Activated naive CD4-positive, alpha-beta T cell treated with anti-CD3 and anti-CD28 coated beads, Interleukin-2, amount 50 U/mL, for 16 hours (primary cell): ENCODE data around the gene SCAMP3.
"Not testable (repeated sequence)": the region's sequence is repeated elsewhere in the genome, so short reads cannot be mapped to it uniquely, and the experiment has no call there.

Experiments
- DNase-seq: peaks from one replicate; pipeline ENCODE4 v3.0.0-alpha.2; 2020

Gene SCAMP3

DNA sequence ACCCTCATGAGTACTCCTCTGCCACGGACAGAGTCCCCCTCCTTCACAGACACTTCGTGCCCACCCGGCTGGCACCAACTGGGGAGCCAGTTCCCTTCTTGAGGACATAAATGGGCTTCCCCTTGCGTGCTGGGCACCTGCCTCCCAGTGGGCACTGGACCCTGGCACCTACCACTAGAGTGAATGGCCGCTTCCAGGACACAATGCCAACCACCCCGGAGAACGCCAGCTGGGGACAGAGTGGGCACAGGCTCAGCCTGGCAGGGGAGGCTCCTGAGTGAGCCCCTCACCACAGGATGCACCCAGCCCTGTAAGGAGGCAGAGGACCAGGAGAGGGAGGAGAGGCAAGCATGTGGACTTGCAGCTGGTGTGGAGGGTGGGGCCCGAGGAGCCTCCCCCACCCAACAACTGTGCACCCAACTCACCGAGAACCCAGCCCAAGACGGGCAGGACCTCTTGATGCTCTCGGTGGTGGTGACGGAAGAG, 7.9 kb downstream of the SCAMP3 start:
- DNase-seq: no peak

DNA sequence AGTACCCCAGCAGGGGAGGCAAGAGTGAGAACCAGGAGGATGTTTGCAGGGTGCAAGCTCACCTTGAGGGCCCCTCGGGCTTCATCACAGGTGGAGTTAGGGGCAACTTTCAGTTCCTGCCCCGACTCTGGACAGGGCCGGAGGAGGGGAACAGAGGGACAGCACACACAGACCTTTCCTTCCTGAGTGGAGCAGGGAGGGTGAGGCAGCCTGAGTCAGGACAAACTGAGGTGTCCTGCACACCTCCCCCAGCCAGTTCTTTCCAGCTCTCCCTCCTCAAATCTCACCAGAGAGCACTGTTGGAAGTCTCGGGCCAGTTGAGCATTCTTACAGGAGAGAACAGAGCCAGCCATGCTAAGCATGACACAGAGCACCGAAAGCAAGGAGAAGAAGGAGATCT, 8.4 kb downstream of the SCAMP3 start:
- DNase-seq: no peak

- no peak for DNase-seq
Measured at GRCh38 chr1:155253208-155253607, 9.0 kb downstream of the SCAMP3 start.

DNA sequence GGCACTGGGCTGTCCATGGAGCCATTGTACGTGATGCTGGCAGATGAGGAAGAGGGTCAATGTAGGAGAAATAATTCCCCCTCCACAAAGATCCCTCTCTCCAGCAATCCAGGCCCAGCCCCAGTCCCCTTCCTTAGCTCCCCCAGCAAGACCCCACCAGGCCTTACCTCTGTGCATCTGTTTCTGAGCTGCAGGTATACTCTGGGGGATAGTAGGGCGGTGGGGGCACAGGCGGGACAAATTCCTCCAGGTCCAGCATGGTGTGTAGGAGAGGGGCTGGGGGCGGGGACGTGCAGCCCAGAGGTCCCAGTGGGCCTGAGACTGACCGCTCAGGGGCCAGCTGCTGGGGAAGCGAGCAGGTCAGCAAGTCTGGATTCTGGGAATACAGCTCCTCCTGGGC, 10.6 kb downstream of the SCAMP3 start:
- DNase-seq: no peak

DNA sequence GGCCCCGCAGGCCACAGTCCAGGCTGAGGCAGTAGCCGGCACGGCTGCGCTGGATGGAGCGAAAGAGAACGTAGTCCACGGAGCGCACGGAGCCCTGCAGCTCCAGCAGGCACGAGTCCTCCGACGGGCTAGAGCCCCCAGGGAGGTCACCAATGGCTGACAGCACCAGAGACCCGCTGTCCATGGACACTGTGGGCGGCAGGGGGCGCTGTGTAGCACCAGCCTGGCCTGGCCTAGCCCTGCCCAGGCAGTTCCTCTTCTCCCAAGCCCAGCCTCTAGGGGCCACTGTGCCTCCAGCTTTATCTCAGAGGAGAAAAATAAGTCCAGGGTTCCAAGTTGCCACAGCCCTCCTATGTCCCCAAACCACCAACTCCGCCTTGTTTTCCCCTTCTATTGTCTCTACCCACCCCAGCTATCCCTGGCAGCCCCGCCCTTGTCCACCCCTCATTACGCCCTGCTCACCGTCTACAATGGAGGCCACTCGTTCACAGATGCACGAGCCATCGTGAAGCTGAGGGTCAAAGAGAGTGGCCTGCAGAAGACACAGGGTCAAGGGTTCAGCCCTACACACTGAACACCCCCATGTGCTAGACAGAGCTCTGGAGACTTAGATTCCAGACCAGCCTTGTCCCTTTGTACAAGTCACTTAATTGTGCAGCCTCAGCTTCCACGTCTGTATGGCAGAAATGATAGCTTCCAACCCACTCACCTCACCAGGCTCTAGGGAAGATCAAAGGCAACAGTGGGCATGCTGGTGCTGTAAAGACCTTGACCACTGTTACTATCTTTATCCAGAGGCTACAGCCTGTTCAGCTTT, 11.3 kb downstream of the SCAMP3 start:
- peak; percentile 96 for DNase-seq

GRCh38 chr1:155250246-155250632, 11.9 kb downstream of the SCAMP3 start:
- DNase-seq: no peak

GRCh38 chr1:155247667-155248553, 14.2 kb downstream of the SCAMP3 start:
- DNase-seq: no peak

DNA sequence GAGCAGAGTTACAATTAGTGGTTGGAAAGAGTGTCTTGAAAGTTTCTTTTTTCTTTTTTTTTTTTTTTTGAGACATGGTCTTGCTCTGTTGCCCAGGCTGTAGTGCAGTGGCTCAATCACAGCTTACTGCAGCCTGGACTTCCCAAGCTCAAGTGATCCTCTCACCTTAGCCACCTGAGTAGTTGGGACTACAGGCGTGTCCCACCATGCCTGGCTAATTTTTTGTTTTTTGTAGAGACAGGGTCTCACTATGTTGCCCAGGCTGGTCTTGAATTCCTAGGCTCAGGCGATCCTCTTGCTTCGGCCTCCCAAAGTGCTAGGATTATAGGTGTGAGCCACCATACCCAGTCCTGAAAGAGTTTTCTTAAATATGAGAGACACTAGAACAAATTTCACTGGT, 15.4 kb downstream of the SCAMP3 start:
- DNase-seq: not testable (repeated sequence)

GRCh38 chr1:155245163-155245524, 17.0 kb downstream of the SCAMP3 start:
- DNase-seq: no peak

DNA sequence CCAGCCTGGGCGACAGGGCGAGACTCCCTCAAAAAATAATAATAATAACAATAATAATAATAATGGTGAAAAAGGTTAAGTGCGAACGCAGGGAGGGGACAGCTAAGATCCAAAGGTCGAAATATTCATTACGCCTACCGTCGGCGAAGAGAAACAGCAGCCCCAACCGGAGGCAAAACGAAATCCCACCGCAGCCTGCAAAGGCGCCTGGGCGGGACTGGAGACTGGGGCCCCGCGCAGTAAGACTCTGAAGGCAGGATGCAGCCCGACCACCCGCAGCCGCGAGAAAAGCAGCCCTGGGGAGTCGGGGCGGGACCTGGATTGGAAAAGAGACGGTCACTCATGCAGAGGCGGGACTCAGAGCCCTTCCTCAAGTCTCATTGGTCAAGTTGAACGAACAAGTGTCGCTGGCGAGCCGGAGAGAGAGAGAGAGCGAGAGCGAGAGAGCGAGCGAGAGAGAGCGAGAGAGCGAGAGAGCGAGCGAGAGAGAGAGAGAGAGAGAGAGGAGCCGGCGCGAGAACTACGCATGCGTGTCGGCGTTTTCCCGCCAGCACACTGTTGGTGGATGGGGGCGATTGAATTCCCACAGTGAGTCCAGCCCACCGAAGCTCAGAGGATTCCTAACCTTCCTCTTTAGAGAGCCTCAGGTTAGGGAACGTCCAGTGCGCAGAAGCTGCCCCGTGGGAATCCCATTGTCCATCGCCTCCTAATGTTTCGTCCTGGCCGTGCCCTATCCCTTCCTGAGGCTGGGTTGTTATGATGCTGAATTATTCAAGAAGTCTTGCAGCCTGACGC, 17.6 kb downstream of the SCAMP3 start:
- DNase-seq: peak; percentile 86

- no peak for DNase-seq
Measured at GRCh38 chr1:155242805-155243358, 19.3 kb downstream of the SCAMP3 start.

DNA sequence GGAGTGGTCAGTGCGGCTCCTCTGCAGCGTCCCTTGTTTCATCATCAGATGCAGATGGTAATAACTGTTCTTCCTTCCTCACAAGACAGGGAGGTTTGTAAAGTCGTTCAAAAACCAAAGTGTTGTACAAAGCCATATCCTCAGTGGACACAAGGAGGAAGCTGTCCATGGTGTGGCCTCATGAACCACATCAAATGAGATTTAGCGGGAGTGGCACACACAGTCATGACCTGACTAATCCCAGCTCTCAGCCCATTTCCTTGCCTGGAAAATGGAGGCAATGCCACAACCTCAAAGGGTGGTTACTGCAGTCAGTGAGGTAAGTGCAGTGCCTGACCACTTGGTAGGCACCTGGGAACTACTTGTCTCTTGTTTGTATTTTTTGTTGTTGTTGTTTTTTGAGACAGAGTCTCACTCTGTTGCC, 20.3 kb downstream of the SCAMP3 start:
- no peak for DNase-seq

DNA sequence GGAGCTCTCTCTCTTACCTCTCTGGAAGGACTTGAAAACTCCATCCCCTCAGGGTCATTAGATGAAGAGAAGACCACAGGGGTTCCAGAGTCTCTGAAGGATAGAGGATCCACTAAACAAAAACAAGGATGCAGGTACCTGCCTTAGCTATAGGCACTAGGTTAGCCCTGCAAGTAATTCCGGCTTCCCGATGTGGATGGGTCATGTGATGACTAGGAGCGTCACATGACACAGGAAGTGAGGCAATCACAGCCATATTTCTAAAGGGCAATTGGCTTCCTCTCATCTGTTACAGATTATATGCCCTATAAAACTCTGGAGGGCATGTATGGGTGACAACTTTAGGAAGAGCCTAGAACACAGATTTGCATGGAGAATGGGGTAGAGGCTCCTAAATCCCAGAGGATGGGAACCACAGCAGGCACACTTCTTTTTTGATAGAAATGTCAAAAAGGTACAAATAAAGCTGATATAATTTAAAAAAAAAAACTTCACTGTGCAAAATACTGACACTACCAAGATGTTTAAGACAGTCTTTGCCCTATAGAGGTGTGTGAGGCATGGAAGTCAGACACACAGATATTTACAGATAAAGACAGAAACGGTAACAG, 21.0 kb downstream of the SCAMP3 start:
- DNase-seq: peak; percentile 56

DNA sequence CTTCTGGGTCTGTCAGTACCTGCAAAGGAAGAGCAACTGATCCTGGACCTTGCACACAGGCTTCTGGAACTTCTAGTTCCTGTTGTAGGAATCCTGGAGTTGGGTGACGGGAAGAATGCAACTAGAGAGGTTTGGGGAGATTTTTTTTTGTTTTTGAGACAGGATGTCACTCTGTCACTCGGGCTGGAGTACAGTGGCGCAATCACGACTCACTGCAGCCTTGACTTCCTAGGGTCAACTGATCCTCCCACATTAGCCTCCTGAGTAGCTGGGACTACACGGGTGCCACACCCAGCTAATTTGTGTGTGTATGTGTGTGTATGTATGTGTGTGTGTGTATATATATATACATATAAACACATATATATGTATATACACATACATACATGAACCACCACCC, 25.7 kb downstream of the SCAMP3 start:
- DNase-seq: no peak

GRCh38 chr1:155235375-155235774, 26.8 kb downstream of the SCAMP3 start:
- DNase-seq: not testable (repeated sequence)

GRCh38 chr1:155233502-155233901, 28.7 kb downstream of the SCAMP3 start:
- not testable (repeated sequence) for DNase-seq

GRCh38 chr1:155232001-155232978, 29.9 kb downstream of the SCAMP3 start:
- not testable (repeated sequence) for DNase-seq

DNA sequence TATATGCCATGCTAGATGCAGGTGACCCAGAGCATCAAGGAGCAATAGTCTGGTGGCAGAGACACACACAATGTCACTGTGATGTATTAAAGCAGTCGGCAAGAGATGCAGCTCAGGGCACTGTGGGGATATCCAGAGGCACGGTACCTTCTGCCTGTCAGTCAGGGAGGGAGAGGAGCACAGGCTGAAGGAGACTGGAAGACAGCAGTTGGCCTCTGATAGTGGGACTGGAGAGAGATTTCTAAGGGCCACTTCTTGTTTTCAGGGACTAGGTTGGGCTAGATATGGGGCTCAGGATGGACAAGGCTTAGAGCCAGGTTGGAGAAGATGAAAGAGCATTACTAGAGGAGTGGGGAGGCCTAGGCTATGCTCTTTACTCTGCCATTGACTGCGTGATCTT, 30.9 kb downstream of the SCAMP3 start:
- DNase-seq: not testable (repeated sequence)

DNA sequence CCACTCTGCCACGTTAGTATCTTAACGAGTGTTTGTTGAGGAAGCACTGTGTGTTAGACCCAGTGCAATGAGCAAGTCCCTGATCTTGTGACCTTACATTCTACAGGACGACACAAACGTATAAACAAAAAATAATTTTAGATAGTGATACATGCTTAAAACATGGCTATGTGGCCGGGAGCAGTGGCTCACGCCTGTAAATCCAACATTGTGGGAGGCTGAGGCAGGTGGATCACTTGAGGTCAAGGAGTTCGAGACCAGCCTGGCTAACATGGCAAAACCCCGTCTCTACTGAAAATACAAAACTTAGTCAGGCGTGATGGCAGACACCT, 34.1 kb downstream of the SCAMP3 start:
- no peak for DNase-seq

DNA sequence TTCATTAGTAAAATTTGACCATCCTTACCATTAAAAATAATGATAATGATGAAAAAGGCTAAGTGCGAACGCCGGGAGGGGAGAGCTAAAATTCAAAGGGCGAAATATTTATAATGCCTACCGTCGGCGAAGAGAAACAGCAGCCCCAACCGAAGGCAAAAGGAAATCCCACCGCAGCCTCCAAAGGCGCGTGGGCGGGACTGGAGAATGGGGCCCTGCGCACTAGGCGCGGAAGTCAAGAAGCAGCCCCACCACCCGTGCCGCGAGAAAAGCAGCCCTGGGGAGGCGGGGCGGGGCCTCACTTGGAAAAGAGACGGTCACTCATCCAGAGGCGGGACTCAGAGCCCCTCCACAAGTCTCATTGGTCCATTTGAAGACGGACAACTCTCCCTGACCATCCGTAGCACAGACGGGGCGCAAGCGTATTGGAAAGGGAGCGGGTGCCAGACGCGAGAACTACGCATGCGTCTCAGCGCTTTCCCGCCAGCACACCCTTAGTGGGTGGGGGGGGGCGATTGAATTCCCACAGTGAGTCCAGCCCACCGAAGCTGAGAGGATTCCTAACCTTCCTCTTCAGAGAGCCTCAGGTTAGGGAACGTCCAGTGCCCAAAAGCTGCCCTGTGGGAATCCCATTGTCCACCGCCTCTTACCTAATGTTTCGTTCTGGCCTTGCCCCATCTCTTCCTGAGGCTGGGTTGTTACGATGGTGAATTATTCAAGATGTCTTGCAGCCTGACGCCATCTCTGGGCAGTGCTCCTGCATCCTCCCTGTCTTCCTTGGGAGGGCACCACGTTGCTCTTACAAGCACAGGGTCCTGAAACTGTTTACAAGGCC, 34.7 kb downstream of the SCAMP3 start:
- peak; percentile 99 for DNase-seq
